ENCODE results near the gene IL17RD.

The IL17RD gene

GRCh38 chr3:57151749-57152148 lies 13.4 kb downstream of the IL17RD start:
- no peak for TF ChIP-seq POLR2A (IDR thresholded peaks at IDR 0.05; ENCODE audit: low read length)
- no peak for TF ChIP-seq GATA1 (IDR thresholded peaks at IDR 0.05; ENCODE audit: low read depth, low read length)
- DNase-seq: no peak

GRCh38 chr3:57151021-57151449 lies 14.1 kb downstream of the IL17RD start:
- TF ChIP-seq POLR2A (IDR thresholded peaks at IDR 0.05; ENCODE audit: low read length) (no peak), GATA1 (IDR thresholded peaks at IDR 0.05; ENCODE audit: low read depth, low read length) (no peak)
- DNase-seq: no peak

GRCh38 chr3:57150113-57150581 lies 15.0 kb downstream of the IL17RD start:
- DNase-seq: no peak
- TF ChIP-seq GATA1 (IDR thresholded peaks at IDR 0.05; ENCODE audit: low read depth, low read length): no peak
- TF ChIP-seq POLR2A (IDR thresholded peaks at IDR 0.05; ENCODE audit: low read length): no peak

GRCh38 chr3:57147071-57147470 lies 18.1 kb downstream of the IL17RD start:
- DNase-seq: no peak
- no peak for TF ChIP-seq POLR2A (IDR thresholded peaks at IDR 0.05; ENCODE audit: low read length)
- TF ChIP-seq GATA1 (IDR thresholded peaks at IDR 0.05; ENCODE audit: low read depth, low read length): no peak

- DNase-seq: no peak
- TF ChIP-seq GATA1 (IDR thresholded peaks at IDR 0.05; ENCODE audit: low read depth, low read length) (no peak), POLR2A (IDR thresholded peaks at IDR 0.05; ENCODE audit: low read length) (no peak)
Measured at GRCh38 chr3:57145852-57146251, 19.3 kb downstream of the IL17RD start.

GRCh38 chr3:57144952-57145351 lies 20.2 kb downstream of the IL17RD start:
- TF ChIP-seq POLR2A (IDR thresholded peaks at IDR 0.05; ENCODE audit: low read length): no peak
- TF ChIP-seq GATA1 (IDR thresholded peaks at IDR 0.05; ENCODE audit: low read depth, low read length): no peak
- no peak for DNase-seq

- no peak for DNase-seq
- TF ChIP-seq POLR2A (IDR thresholded peaks at IDR 0.05; ENCODE audit: low read length) (no peak), GATA1 (IDR thresholded peaks at IDR 0.05; ENCODE audit: low read depth, low read length) (no peak)
Measured at GRCh38 chr3:57143886-57144459, 21.2 kb downstream of the IL17RD start.

GRCh38 chr3:57142411-57142723 lies 22.8 kb downstream of the IL17RD start:
- no peak for DNase-seq
- no peak for TF ChIP-seq GATA1 (IDR thresholded peaks at IDR 0.05; ENCODE audit: low read depth, low read length)
- TF ChIP-seq POLR2A (IDR thresholded peaks at IDR 0.05; ENCODE audit: low read length): no peak

GRCh38 chr3:57141719-57142410 lies 23.3 kb downstream of the IL17RD start:
- no peak for TF ChIP-seq POLR2A (IDR thresholded peaks at IDR 0.05; ENCODE audit: low read length)
- no peak for TF ChIP-seq GATA1 (IDR thresholded peaks at IDR 0.05; ENCODE audit: low read depth, low read length)

GRCh38 chr3:57140894-57141293 lies 24.3 kb downstream of the IL17RD start:
- DNase-seq: no peak
- TF ChIP-seq GATA1 (IDR thresholded peaks at IDR 0.05; ENCODE audit: low read depth, low read length): no peak
- TF ChIP-seq POLR2A (IDR thresholded peaks at IDR 0.05; ENCODE audit: low read length): no peak

More at GRCh38 chr3:57141719-57142410, 23.3 kb downstream of the IL17RD start:
- DNase-seq: no peak

GRCh38 chr3:57135964-57136719 lies 29.0 kb downstream of the IL17RD start:
- DNase-seq: no peak
- TF ChIP-seq POLR2A (IDR thresholded peaks at IDR 0.05; ENCODE audit: low read length) (no peak), GATA1 (IDR thresholded peaks at IDR 0.05; ENCODE audit: low read depth, low read length) (no peak)

- DNase-seq: no peak
- no peak for TF ChIP-seq GATA1 (IDR thresholded peaks at IDR 0.05; ENCODE audit: low read depth, low read length)
- TF ChIP-seq POLR2A (IDR thresholded peaks at IDR 0.05; ENCODE audit: low read length): no peak
Measured at GRCh38 chr3:57133157-57133556, 32.0 kb downstream of the IL17RD start.

GRCh38 chr3:57132674-57133073 lies 32.5 kb downstream of the IL17RD start:
- TF ChIP-seq GATA1 (IDR thresholded peaks at IDR 0.05; ENCODE audit: low read depth, low read length) (no peak), POLR2A (IDR thresholded peaks at IDR 0.05; ENCODE audit: low read length) (no peak)
- DNase-seq: no peak

- TF ChIP-seq POLR2A (IDR thresholded peaks at IDR 0.05; ENCODE audit: low read length): no peak
- TF ChIP-seq GATA1 (IDR thresholded peaks at IDR 0.05; ENCODE audit: low read depth, low read length): no peak
- no peak for DNase-seq
Measured at GRCh38 chr3:57131210-57131588, 34.0 kb downstream of the IL17RD start.

All from erythroblast (primary cell).